HCT116 (cell line): ENCODE measurements around the gene SLC2A4. TPM values are rescaled to one million over a fixed set of nuclear protein-coding genes. Genes with fewer than 3 reads are reported as not detected.

Experiments
- ATAC-seq: fragments of 200-7000 bp; cut with Tn5 transposase; 2 replicates; pipeline ENCODE4 v1.9.1; 2020; ENCODE audit warnings: mild to moderate bottlenecking, moderate library complexity
- BruUV-seq: library from RNA; stranded (reverse); fragments of 400-500 nt; replicated peaks from 2 replicates; lab custom pipeline; 2021; lab: Mats Ljungman, UMichigan
- CTCF ChIA-PET: fragments of 300-600 bp; sonication (Branson Sonifier 250); formaldehyde crosslinking; loops from one replicate; lab custom pipeline; 2021; ENCODE audit warnings: antibody characterized with exemption; lab: Charles Lee
- POLR2A ChIA-PET: fragments of 300-600, 350-600 bp; sonication (Branson Sonifier 250); formaldehyde crosslinking; loops from one replicate; lab custom pipeline; 2021; ENCODE audit warnings: antibody characterized with exemption; lab: Charles Lee
- RAD21 ChIA-PET, 2 experiments: fragments of 300-600 bp; sonication (Branson Sonifier 250); formaldehyde crosslinking; loops; one replicate each; lab custom pipeline; 2023; ENCODE audit warnings: low total read pairs in 2 of 2; ENCODE audit not compliant: uncharacterized antibody in 2 of 2, unreplicated experiment in 2 of 2, low non-redundant PET in 1 of 2; lab: Charles Lee
- DNase-seq: peaks from one replicate; pipeline ENCODE4 v3.0.0-alpha.2; 2010; ENCODE audit warnings: low read depth, low spot score
- H2AFZ ChIP-seq: fragments of 200-600 bp; shearing (Covaris generic), sonication (generic); 2 replicates; pipeline ENCODE4 v1.6.1; 2017; ENCODE audit warnings: low read depth, mixed run types, mixed read lengths, antibody characterized with exemption, low read length; ENCODE audit not compliant: poor library complexity, severe bottlenecking
- H3K27ac ChIP-seq: 2 replicates; pipeline ENCODE4 v1.5.1; 2012; ENCODE audit warnings: low read depth, low read length
- H3K27me3 ChIP-seq: fragments of 200-600 bp; sonication (generic); 2 replicates; pipeline ENCODE4 v1.6.1; 2016; ENCODE audit warnings: mixed run types, low read length, mixed read lengths; ENCODE audit not compliant: insufficient read depth
- H3K36me3 ChIP-seq, 2 experiments: fragments of 200-500 bp in 1 of 2; fragments of 200-600 bp in 1 of 2; sonication (Bioruptor generic) in 1 of 2; sonication (generic) in 1 of 2; 2 replicates each; pipeline versions ENCODE4 v1.5.1 to v1.6.1; 2014 to 2016; ENCODE audit warnings: low read length in 2 of 2, inconsistent platforms in 1 of 2, mixed read lengths in 1 of 2, mixed run types in 1 of 2; ENCODE audit not compliant: insufficient read depth in 2 of 2, control insufficient read depth in 1 of 2
- H3K4me1 ChIP-seq, 2 experiments: fragments of 200-600 bp in 1 of 2; sonication (generic) in 1 of 2; 2 replicates each; pipeline versions ENCODE4 v1.5.1 to v1.6.1; 2012 to 2017; ENCODE audit warnings: low read length in 2 of 2, inconsistent platforms in 1 of 2, mild to moderate bottlenecking in 1 of 2, mixed read lengths in 1 of 2, mixed run types in 1 of 2, moderate library complexity in 1 of 2; ENCODE audit not compliant: insufficient read depth in 2 of 2, control insufficient read depth in 1 of 2
- H3K4me2 ChIP-seq: fragments of 200-600 bp; sonication (generic); 2 replicates; pipeline ENCODE4 v1.6.1; 2017; ENCODE audit warnings: mixed run types, low read length, mixed read lengths
- H3K4me3 ChIP-seq, 2 experiments: fragments of 200-600 bp in 1 of 2; sonication (generic) in 1 of 2; replicated peaks in 1 of 2; 2 replicates each; pipeline ENCODE4 v1.5.1; 2011 to 2016; ENCODE audit warnings: low read length in 2 of 2, control low read depth in 1 of 2, low read depth in 1 of 2, mild to moderate bottlenecking in 1 of 2, mixed read lengths in 1 of 2, mixed run types in 1 of 2
- H3K79me2 ChIP-seq: fragments of 200-600 bp; sonication (generic); 2 replicates; pipeline ENCODE4 v1.6.1; 2017; ENCODE audit warnings: mild to moderate bottlenecking, mixed run types, low read length, moderate library complexity, mixed read lengths; ENCODE audit not compliant: insufficient read depth
- H3K9ac ChIP-seq: fragments of 200-600 bp; sonication (generic); 2 replicates; pipeline ENCODE4 v1.6.1; 2016; ENCODE audit warnings: low read length, mixed read lengths
- H3K9me2 ChIP-seq: fragments of 200-600 bp; sonication (generic), shearing (Covaris generic); 2 replicates; pipeline ENCODE4 v1.6.1; 2017; ENCODE audit warnings: mixed run types, mild to moderate bottlenecking, moderate library complexity; ENCODE audit not compliant: insufficient read depth
- H3K9me3 ChIP-seq, 2 experiments: fragments of 200-500 bp in 1 of 2; fragments of 200-600 bp in 1 of 2; sonication (Bioruptor generic) in 1 of 2; sonication (generic) in 1 of 2; 2 replicates each; pipeline ENCODE4 v1.6.1; 2014 to 2017; ENCODE audit warnings: low read length in 2 of 2, mixed read lengths in 2 of 2, inconsistent platforms in 1 of 2, low read depth in 1 of 2, mild to moderate bottlenecking in 1 of 2, mixed run types in 1 of 2, moderate library complexity in 1 of 2; ENCODE audit not compliant: control insufficient read depth in 1 of 2, insufficient read depth in 1 of 2
- H4K20me1 ChIP-seq: fragments of 200-600 bp; sonication (generic), shearing (Covaris generic); 2 replicates; pipeline ENCODE4 v1.6.1; 2017; ENCODE audit warnings: mixed run types, mild to moderate bottlenecking, moderate library complexity; ENCODE audit not compliant: insufficient read depth
- ATF3 ChIP-seq: IDR thresholded peaks from 2 replicates; pipeline ENCODE4 v1.6.1; 2012
- CBX3 ChIP-seq: IDR thresholded peaks from 2 replicates; pipeline ENCODE4 v1.6.1; 2012; ENCODE audit warnings: low read depth
- CTCF ChIP-seq, 3 experiments: fragments of 200-600 bp in 1 of 3; sonication (generic) in 1 of 3; IDR thresholded peaks in 2 of 3; conservative IDR thresholded peaks in 1 of 3; 2 replicates each; pipeline ENCODE4 v1.5.1; 2012 to 2017; ENCODE audit warnings: low read depth in 2 of 3, low read length in 2 of 3, antibody characterized with exemption in 1 of 3, borderline replicate concordance in 1 of 3, control low read depth in 1 of 3, mild to moderate bottlenecking in 1 of 3, mixed read lengths in 1 of 3, mixed run types in 1 of 3, moderate library complexity in 1 of 3; ENCODE audit not compliant: insufficient read depth in 1 of 3
- EGR1 ChIP-seq: IDR thresholded peaks from 2 replicates; pipeline ENCODE4 v1.6.1; 2012; ENCODE audit warnings: low read depth
- ELF1 ChIP-seq: IDR thresholded peaks from 2 replicates; pipeline ENCODE4 v1.6.1; 2012; ENCODE audit warnings: low read depth, borderline replicate concordance
- EZH2phosphoT487 ChIP-seq: fragments of 200-600 bp; IDR thresholded peaks from 2 replicates; pipeline ENCODE4 v1.6.1; 2018; ENCODE audit warnings: antibody characterized with exemption, borderline replicate concordance
- FOSL1 ChIP-seq: IDR thresholded peaks from 2 replicates; pipeline ENCODE4 v1.6.1; 2012; ENCODE audit warnings: low read depth
- JUND ChIP-seq: IDR thresholded peaks from 2 replicates; pipeline ENCODE4 v1.6.1; 2012
- MAX ChIP-seq: IDR thresholded peaks from 2 replicates; pipeline ENCODE4 v1.6.1; 2012
- POLR2A ChIP-seq: IDR thresholded peaks from 2 replicates; pipeline ENCODE4 v1.7.0; 2011; ENCODE audit warnings: borderline replicate concordance; ENCODE audit not compliant: insufficient read depth, insufficient read length; ENCODE audit errors: extremely low read depth
- POLR2AphosphoS5 ChIP-seq: IDR thresholded peaks from 2 replicates; pipeline ENCODE4 v1.6.1; 2011; ENCODE audit warnings: mild to moderate bottlenecking, low read depth, low read length, moderate library complexity
- RAD21 ChIP-seq: IDR thresholded peaks from 2 replicates; pipeline ENCODE4 v1.6.1; 2012; ENCODE audit warnings: low read depth, mild to moderate bottlenecking
- REST ChIP-seq: IDR thresholded peaks from 2 replicates; pipeline ENCODE4 v1.6.1; 2012; ENCODE audit warnings: low read depth
- SIN3A ChIP-seq: IDR thresholded peaks from 2 replicates; pipeline ENCODE4 v1.6.1; 2012; ENCODE audit warnings: low read depth
- SP1 ChIP-seq: IDR thresholded peaks from 2 replicates; pipeline ENCODE4 v1.6.1; 2012; ENCODE audit warnings: low read depth
- SRF ChIP-seq: IDR thresholded peaks from 2 replicates; pipeline ENCODE4 v1.6.1; 2012; ENCODE audit warnings: low read depth
- TCF7L2 ChIP-seq: IDR thresholded peaks from 2 replicates; pipeline ENCODE4 v1.7.0; 2011; ENCODE audit warnings: borderline replicate concordance, inconsistent platforms; ENCODE audit not compliant: insufficient read depth, insufficient read length; ENCODE audit errors: extremely low read depth
- YY1 ChIP-seq: IDR thresholded peaks from 2 replicates; pipeline ENCODE4 v1.6.1; 2011; ENCODE audit warnings: low read length, low read depth, moderate library complexity, mild to moderate bottlenecking; ENCODE audit not compliant: insufficient replicate concordance; ENCODE audit errors: extremely low read depth
- ZBTB33 ChIP-seq: IDR thresholded peaks from 2 replicates; pipeline ENCODE4 v1.6.1; 2011; ENCODE audit warnings: mild to moderate bottlenecking, low read length, moderate library complexity; ENCODE audit not compliant: insufficient replicate concordance; ENCODE audit errors: extremely low read depth
- intact Hi-C: fragments of 100-400 bp; cut with micrococcal nuclease; formaldehyde crosslinking; loops from 2 replicates; pipeline ENCODE4 v1.10.0; 2022
- total RNA-seq: library from RNA; stranded (reverse); gene quantifications from one replicate; pipeline ENCODE4 v1.2.1, GENCODE V29; 2021; ENCODE audit not compliant: unreplicated experiment

SLC2A4 gene
- total RNA-seq, 1 experiment from 2014 or later, result 2.5 TPM

GRCh38 chr17:7327056-7327455 lies 45.5 kb downstream of the SLC2A4 start:
- Histone ChIP-seq H3K4me1 (peaks cover 3 to 29% of the 10 kb centered on the region in 2 experiments; a peak in 3 of 4 replicates), H4K20me1 (no peaks in the 10 kb centered on the region), H3K27me3 (no peaks in the 10 kb centered on the region), H3K9ac (no peak overlapping the region), H3K79me2 (peaks cover 20% of the 10 kb centered on the region; the same call in 1 of the 2 replicates), H3K4me2 (no peak overlapping the region), H3K27ac (no peak overlapping the region), H2AFZ (no peak overlapping the region), H3K4me3 (no peak overlapping the region), H3K36me3 (peaks cover 17 to 31% of the 10 kb centered on the region in 2 experiments; a peak in 3 of 4 replicates), H3K9me2 (no peaks in the 10 kb centered on the region), H3K9me3 (no peaks in the 10 kb centered on the region)
- BruUV-seq, result no TSS peak
- POLR2A ChIA-PET, result no interaction called here
- no peak for TF ChIP-seq FOSL1
- no peak for TF ChIP-seq SIN3A
- TF ChIP-seq EZH2phosphoT487, result no peak
- TF ChIP-seq POLR2AphosphoS5, result no peak
- TF ChIP-seq YY1, result no peak
- TF ChIP-seq JUND, result no peak
- TF ChIP-seq POLR2A, result no peak
- no peak for TF ChIP-seq RAD21
- no peak for TF ChIP-seq SRF
- no peak for TF ChIP-seq CTCF (IDR thresholded peaks at IDR 0.05 in 2 of 3, conservative IDR thresholded peaks at IDR 0.05 in 1 of 3; ENCODE audit: borderline replicate concordance in 1 of 3, insufficient read depth in 1 of 3, low read depth in 2 of 3, low read length in 2 of 3)
- no peak for TF ChIP-seq MAX
- no peak for TF ChIP-seq ZBTB33
- no peak for TF ChIP-seq TCF7L2
- no peak for TF ChIP-seq ELF1
- no peak for TF ChIP-seq REST
- no peak for TF ChIP-seq SP1
- no peak for TF ChIP-seq CBX3
- TF ChIP-seq EGR1, result no peak
- TF ChIP-seq ATF3, result no peak
- RAD21 ChIA-PET, result no interaction called here
- no peak for DNase-seq
- no peak for ATAC-seq
- CTCF ChIA-PET, result no interaction called here
- intact Hi-C loops, result no loop called here
